Stomach (tissue), 9 donors: Measurements from ENCODE around the gene FGD3. TPM values are rescaled to one million over a fixed set of nuclear protein-coding genes. Genes with fewer than 3 reads are reported as not detected.

Source experiments
- DNase-seq, 2 donors: peaks; one replicate each; pipeline versions ENCODE4 v3.0.0 to v3.0.0-alpha.2; 2013 to 2019
- H3K27ac ChIP-seq, 5 donors: fragments of 200-600 bp in 4 of 5; sonication (generic) in 4 of 5; one replicate each; pipeline ENCODE4 v1.5.1; 2013 to 2019; ENCODE audit warnings: mild to moderate bottlenecking in 1 of 5, moderate library complexity in 1 of 5
- H3K27me3 ChIP-seq, 3 donors: fragments of 200-600 bp; sonication (generic); one replicate each; pipeline ENCODE4 v1.5.1; 2017 to 2019; ENCODE audit warnings: mixed run types in 1 of 3
- H3K36me3 ChIP-seq, 4 donors: fragments of 200-600 bp; sonication (generic); 1 replicate in 3 of 4; 2 replicates in 1 of 4; pipeline ENCODE4 v1.5.1; 2016 to 2019
- H3K4me1 ChIP-seq, 4 donors: fragments of 200-600 bp; sonication (generic); one replicate each; pipeline ENCODE4 v1.5.1; 2016 to 2019
- H3K4me3 ChIP-seq, 4 donors: fragments of 200-600 bp; sonication (generic) in 3 of 4; one replicate each; pipeline ENCODE4 v1.5.1; 2016 to 2019; ENCODE audit warnings: mild to moderate bottlenecking in 1 of 4
- H3K9me3 ChIP-seq, 4 donors: fragments of 200-600 bp; sonication (generic); one replicate each; pipeline ENCODE4 v1.5.1; 2016 to 2019
- EP300 ChIP-seq: sonication (generic); formaldehyde crosslinking; IDR thresholded peaks from one replicate; pipeline ENCODE4 v1.6.1; 2017; ENCODE audit warnings: antibody characterized with exemption
- POLR2A ChIP-seq, 4 donors: fragments of 450-650 bp; IDR thresholded peaks; one replicate each; pipeline ENCODE4 v1.6.1; 2016; ENCODE audit warnings: antibody characterized with exemption in 4 of 4, control low read depth in 2 of 4, mild to moderate bottlenecking in 1 of 4, moderate library complexity in 1 of 4
- POLR2AphosphoS5 ChIP-seq, 3 donors: sonication (generic); formaldehyde crosslinking; IDR thresholded peaks; one replicate each; pipeline ENCODE4 v1.6.1; 2016; ENCODE audit warnings: antibody characterized with exemption in 3 of 3
- WGBS, 5 donors: extraction: QIAGEN DNeasy Blood & Tissue Kit in 3 of 5; methylation state at CpG; one replicate each; pipeline versions ENCODE4 v1.1.5 to v1.1.7; 2013 to 2018; 5-methylcytosine and 5-hydroxymethylcytosine counted together
- intact Hi-C: fragments of 100-400 bp; cut with DNase I; formaldehyde crosslinking; loops from one replicate; pipeline ENCODE4 v1.15.1; 2023; ENCODE audit warnings: low total_unique reads
- polyA plus RNA-seq, 3 donors: library from polyadenylated mRNA; stranded (reverse); fragments of 200-250 nt; gene quantifications; one replicate each; pipeline ENCODE4 v1.2.3, GENCODE V29; 2013
- total RNA-seq, 5 donors: library from RNA; depleted of rRNA; stranded (reverse); fragments of >200 nt; gene quantifications; one replicate each; pipeline versions ENCODE4 v1.1.0 to v1.2.3, GENCODE V29; 2014 to 2016
- TF ChIP-seq, protein P1 (sequence below), 7 experiments: fragments of 450-650 bp in 4 of 7; fragments of 200-600 bp in 3 of 7; sonication (generic) in 3 of 7; IDR thresholded peaks; one replicate each; pipeline ENCODE4 v1.5.1; 2016 to 2019; ENCODE audit warnings: antibody characterized with exemption in 7 of 7, control low read depth in 2 of 7, mild to moderate bottlenecking in 1 of 7
- donor health status: healthy with polysubstance abuse.
- donor health status: Bipolar disorder and iron deficiency.
- donor health status: healthy.

The FGD3 gene
- total and polyA plus RNA-seq, 8 donors, result 1.7 to 8.8 (median 2.4) TPM

DNA sequence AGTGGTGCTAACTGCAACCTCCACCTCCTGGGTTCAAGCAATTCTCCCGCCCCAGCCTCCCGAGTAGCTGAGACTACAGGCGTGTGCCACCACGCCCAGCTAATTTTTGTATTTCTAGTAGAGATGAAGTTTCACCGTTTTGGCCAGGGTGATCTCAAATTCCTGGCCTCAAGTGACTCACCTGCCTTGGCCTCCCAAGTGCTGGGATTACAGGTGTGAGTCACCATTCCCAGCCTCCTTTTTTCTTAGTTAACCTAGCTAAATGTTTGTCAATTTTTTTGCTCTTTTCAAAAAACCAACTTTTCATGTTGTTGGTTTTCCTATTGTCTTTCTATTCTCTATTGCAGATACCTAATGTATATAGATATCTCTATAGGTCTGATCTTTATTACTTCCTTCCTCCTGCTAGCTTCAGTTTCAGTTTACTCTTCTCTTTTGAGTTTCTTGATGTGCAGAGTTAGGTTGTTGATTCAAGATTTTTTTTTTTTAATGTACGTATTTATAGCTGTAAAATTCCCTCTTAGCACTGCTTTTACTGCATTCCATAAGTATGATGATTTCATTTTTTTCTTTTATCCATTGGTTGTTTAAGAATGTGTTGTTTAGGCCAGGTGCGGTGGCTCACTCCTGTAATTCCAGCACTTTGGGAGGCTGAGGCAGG lies 32.9 kb downstream of the FGD3 start:
- intact Hi-C loops, result no loop called here
- Histone ChIP-seq H3K27me3 (no peaks in the 10 kb centered on the region), H3K9me3 (peaks cover 0 to 11% (median 7%) of the 10 kb centered on the region in 4 donors), H3K36me3 (peaks cover 0 to 10% (median 4%) of the 10 kb centered on the region in 4 donors), H3K4me1 (peaks cover 0 to 26% (median 0%) of the 10 kb centered on the region in 4 donors), H3K27ac (no peak overlapping the region), H3K4me3 (no peak overlapping the region)
- WGBS, 5 donors, result 82 to 93% (median 83%) methylated on average over 7 of the region's 7 CpGs
- no peak for TF ChIP-seq EP300
- no peak for TF ChIP-seq POLR2AphosphoS5 (IDR thresholded peaks at IDR 0.05)
- TF ChIP-seq POLR2A (IDR thresholded peaks at IDR 0.05), result no peak
- TF ChIP-seq, protein P1, sequence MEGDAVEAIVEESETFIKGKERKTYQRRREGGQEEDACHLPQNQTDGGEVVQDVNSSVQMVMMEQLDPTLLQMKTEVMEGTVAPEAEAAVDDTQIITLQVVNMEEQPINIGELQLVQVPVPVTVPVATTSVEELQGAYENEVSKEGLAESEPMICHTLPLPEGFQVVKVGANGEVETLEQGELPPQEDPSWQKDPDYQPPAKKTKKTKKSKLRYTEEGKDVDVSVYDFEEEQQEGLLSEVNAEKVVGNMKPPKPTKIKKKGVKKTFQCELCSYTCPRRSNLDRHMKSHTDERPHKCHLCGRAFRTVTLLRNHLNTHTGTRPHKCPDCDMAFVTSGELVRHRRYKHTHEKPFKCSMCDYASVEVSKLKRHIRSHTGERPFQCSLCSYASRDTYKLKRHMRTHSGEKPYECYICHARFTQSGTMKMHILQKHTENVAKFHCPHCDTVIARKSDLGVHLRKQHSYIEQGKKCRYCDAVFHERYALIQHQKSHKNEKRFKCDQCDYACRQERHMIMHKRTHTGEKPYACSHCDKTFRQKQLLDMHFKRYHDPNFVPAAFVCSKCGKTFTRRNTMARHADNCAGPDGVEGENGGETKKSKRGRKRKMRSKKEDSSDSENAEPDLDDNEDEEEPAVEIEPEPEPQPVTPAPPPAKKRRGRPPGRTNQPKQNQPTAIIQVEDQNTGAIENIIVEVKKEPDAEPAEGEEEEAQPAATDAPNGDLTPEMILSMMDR (IDR thresholded peaks at IDR 0.05), result no peak
- no peak for DNase-seq

DNA sequence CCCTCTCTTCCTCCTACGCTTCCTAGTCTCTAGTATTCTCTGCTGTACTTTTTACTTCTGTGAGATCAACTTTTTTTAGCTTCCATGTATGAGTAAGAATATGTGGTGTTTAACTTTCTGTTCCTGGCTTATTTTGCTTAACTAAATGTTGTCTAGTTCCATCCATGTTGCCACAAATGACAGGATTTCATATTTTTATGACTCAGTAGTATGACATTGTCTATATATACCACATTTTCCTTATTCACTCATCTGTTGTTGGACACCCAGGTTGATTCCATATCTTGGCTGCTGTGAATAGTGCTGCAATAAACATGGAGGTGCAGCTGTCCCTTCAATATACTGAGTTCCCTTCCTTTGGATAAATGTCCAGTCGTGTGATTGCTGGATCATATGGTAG lies 34.8 kb downstream of the FGD3 start:
- Histone ChIP-seq H3K27me3 (no peaks in the 10 kb centered on the region), H3K4me1 (peaks cover 0 to 25% (median 0%) of the 10 kb centered on the region in 4 donors), H3K9me3 (peaks cover 0 to 11% (median 7%) of the 10 kb centered on the region in 4 donors), H3K36me3 (no peaks in the 10 kb centered on the region), H3K4me3 (no peak overlapping the region), H3K27ac (no peak overlapping the region)
- 87 to 94% (median 90%) methylated on average over 2 of the region's 2 CpGs for WGBS, 5 donors
- intact Hi-C loops, result no loop called here
- TF ChIP-seq POLR2A (IDR thresholded peaks at IDR 0.05), result no peak
- TF ChIP-seq EP300, result no peak
- no peak for TF ChIP-seq POLR2AphosphoS5 (IDR thresholded peaks at IDR 0.05)
- TF ChIP-seq, protein P1 (IDR thresholded peaks at IDR 0.05), result no peak
- DNase-seq, result no peak

DNA sequence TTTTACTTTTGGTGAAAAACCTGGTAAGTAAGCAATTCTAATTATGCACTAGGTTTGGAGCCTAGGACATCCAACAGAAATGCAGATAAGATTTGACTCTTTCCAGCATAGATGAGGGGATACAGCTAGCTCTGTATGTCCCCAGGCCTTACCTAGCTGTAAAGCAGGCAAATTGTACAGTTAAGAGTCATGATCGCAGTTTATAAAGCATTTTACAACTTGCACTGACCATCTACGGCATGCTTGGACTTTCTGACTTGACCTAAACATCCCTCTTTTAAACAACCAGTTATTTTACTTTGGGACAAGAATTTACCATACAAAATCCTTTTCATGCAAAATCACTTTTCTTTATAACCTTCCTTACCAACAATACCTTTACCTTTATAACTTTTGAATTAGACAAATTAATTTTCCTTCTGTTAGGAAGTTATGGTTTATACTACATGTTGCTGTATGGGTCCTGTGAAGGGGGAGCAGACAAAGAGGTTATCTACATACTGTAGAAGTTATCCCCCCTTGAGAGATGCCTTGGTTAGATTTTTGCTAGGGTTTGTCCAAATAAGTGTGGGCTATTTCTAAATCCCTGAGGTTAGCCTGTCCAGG lies 36.8 kb downstream of the FGD3 start:
- peaks cover 0 to 11% (median 7%) of the 10 kb centered on the region in 4 donors for H3K9me3 ChIP-seq
- 54 to 91% (median 70%) methylated on average over 2 of the region's 2 CpGs for WGBS, 5 donors
- no peak overlapping the region for H3K27ac ChIP-seq
- DNase-seq, result no peak
- intact Hi-C loops, result no loop called here
- no peak overlapping the region for H3K4me3 ChIP-seq
- no peaks in the 10 kb centered on the region for H3K36me3 ChIP-seq
- TF ChIP-seq POLR2AphosphoS5 (IDR thresholded peaks at IDR 0.05) (no peak), POLR2A (IDR thresholded peaks at IDR 0.05) (no peak), EP300 (no peak)
- TF ChIP-seq, protein P1 (IDR thresholded peaks at IDR 0.05), result no peak
- H3K27me3 ChIP-seq, result no peaks in the 10 kb centered on the region
- peaks cover 0 to 6% (median 0%) of the 10 kb centered on the region in 4 donors for H3K4me1 ChIP-seq

DNA sequence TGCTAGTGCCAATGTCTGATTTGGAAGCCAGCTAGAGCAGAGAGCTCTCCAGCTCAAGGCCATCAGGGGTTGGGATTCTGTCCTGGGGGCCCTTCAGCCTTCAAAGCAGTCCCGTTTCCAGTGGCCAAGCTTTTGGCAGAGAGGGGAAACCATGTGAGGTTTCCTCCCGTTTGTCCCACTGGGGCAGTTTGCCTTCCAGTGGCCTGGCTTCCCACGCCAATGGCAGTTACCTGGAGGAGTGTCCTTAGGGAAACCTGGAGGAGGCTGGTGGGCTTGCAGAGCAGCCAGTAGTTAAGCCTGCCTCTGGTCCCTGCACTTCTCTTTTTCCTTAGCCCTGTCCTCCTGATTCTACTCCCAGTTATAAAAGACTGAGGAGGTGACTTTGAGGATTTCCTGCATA lies 37.7 kb downstream of the FGD3 start:
- Histone ChIP-seq H3K9me3 (peaks cover 0 to 11% (median 7%) of the 10 kb centered on the region in 4 donors), H3K27ac (no peak overlapping the region), H3K4me3 (no peak overlapping the region), H3K27me3 (no peaks in the 10 kb centered on the region), H3K4me1 (peaks cover 0 to 4% (median 0%) of the 10 kb centered on the region in 4 donors), H3K36me3 (no peaks in the 10 kb centered on the region)
- TF ChIP-seq, protein P1 (IDR thresholded peaks at IDR 0.05), result no peak
- TF ChIP-seq POLR2A (IDR thresholded peaks at IDR 0.05) (no peak), POLR2AphosphoS5 (IDR thresholded peaks at IDR 0.05) (no peak), EP300 (no peak)
- intact Hi-C loops, result no loop called here
- DNase-seq, result no peak
- WGBS, 5 donors, result 81 to 89% (median 85%) methylated on average over 3 of the region's 3 CpGs
